ENCODE measurements around the gene PHACTR4. TPM values are rescaled to one million over a fixed set of nuclear protein-coding genes. Genes with fewer than 3 reads are reported as not detected.
"Not testable (repeated sequence)": the region's sequence is repeated elsewhere in the genome, so short reads cannot be mapped to it uniquely, and the experiment has no call there.

Gene PHACTR4
- total and polyA plus RNA-seq, 2 experiments from 2014 or later = 21.5 to 22.1 TPM

DNA sequence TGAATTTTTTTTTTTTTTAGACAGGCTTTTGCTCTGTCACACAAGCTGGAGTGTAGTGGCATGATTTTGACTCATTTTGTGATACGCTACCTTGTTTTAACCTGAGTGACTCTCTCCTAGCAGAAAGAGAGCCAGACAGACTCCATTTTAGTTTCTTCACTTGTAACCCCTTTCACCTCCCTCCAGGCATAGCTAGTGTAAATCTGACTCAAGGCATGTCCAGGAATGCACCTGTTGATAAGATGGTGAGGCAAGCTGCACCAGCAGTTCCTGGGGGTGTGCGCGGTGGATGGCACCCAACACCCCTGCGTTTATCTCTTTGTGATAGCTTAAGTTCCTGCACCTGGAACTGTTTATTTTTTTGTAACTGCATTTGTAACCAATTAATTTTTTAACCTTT lies 4.7 kb upstream of the PHACTR4 start:
- Histone ChIP-seq H3K9me2 (replicated peaks; ENCODE audit: insufficient read depth) (no peaks in the 10 kb centered on the region), H3K4me2 (no peak overlapping the region), H4K20me1 (ENCODE audit: insufficient read depth, poor library complexity, severe bottlenecking) (no peaks in the 10 kb centered on the region), H2AFZ (no peak overlapping the region), H3K79me2 (no peaks in the 10 kb centered on the region), H3K4me1 (ENCODE audit: insufficient read depth) (no peaks in the 10 kb centered on the region), H3K27me3 (no peaks in the 10 kb centered on the region), H3K4me3 (no peak overlapping the region), H3K9me3 (ENCODE audit: low read depth) (no peaks in the 10 kb centered on the region), H3K36me3 (replicated peaks; ENCODE audit: insufficient read depth, low read depth) (no peaks in the 10 kb centered on the region), H3K27ac (no peak overlapping the region)
- 64% methylated on average over 4 of the region's 4 CpGs for WGBS (ENCODE audit: low lambda C conversion rate, missing lambda C conversion rate)
- DNase-seq (ENCODE audit: low spot score) = no peak
- TF ChIP-seq EZH2 (IDR thresholded peaks at IDR 0.05; ENCODE audit: borderline replicate concordance) (no peak), EZH2phosphoT487 (IDR thresholded peaks at IDR 0.05; ENCODE audit: low read depth, severe bottlenecking, unreplicated experiment) (no peak)
- TF ChIP-seq, protein P1, sequence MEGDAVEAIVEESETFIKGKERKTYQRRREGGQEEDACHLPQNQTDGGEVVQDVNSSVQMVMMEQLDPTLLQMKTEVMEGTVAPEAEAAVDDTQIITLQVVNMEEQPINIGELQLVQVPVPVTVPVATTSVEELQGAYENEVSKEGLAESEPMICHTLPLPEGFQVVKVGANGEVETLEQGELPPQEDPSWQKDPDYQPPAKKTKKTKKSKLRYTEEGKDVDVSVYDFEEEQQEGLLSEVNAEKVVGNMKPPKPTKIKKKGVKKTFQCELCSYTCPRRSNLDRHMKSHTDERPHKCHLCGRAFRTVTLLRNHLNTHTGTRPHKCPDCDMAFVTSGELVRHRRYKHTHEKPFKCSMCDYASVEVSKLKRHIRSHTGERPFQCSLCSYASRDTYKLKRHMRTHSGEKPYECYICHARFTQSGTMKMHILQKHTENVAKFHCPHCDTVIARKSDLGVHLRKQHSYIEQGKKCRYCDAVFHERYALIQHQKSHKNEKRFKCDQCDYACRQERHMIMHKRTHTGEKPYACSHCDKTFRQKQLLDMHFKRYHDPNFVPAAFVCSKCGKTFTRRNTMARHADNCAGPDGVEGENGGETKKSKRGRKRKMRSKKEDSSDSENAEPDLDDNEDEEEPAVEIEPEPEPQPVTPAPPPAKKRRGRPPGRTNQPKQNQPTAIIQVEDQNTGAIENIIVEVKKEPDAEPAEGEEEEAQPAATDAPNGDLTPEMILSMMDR (IDR thresholded peaks at IDR 0.05; ENCODE audit: poor library complexity) = no peak

GRCh38 chr1:28365864-28366263 lies 3.7 kb upstream of the PHACTR4 start:
- H3K27ac ChIP-seq = no peak overlapping the region
- no peak overlapping the region for H3K4me2 ChIP-seq
- WGBS (ENCODE audit: low lambda C conversion rate, missing lambda C conversion rate) = 85% methylated on average over 7 of the region's 7 CpGs
- H3K9me3 ChIP-seq (ENCODE audit: low read depth) = no peaks in the 10 kb centered on the region
- H3K27me3 ChIP-seq = no peaks in the 10 kb centered on the region
- peaks cover 4% of the 10 kb centered on the region for H3K4me1 ChIP-seq (ENCODE audit: insufficient read depth)
- no peak overlapping the region for H2AFZ ChIP-seq
- no peaks in the 10 kb centered on the region for H3K9me2 ChIP-seq (replicated peaks; ENCODE audit: insufficient read depth)
- no peaks in the 10 kb centered on the region for H4K20me1 ChIP-seq (ENCODE audit: insufficient read depth, poor library complexity, severe bottlenecking)
- TF ChIP-seq EZH2 (IDR thresholded peaks at IDR 0.05; ENCODE audit: borderline replicate concordance) (no peak), EZH2phosphoT487 (IDR thresholded peaks at IDR 0.05; ENCODE audit: low read depth, severe bottlenecking, unreplicated experiment) (no peak)
- TF ChIP-seq, protein P1 (IDR thresholded peaks at IDR 0.05; ENCODE audit: poor library complexity) = no peak
- no peaks in the 10 kb centered on the region for H3K36me3 ChIP-seq (replicated peaks; ENCODE audit: insufficient read depth, low read depth)
- no peak overlapping the region for H3K4me3 ChIP-seq
- peaks cover 5% of the 10 kb centered on the region for H3K79me2 ChIP-seq
- no peak for DNase-seq (ENCODE audit: low spot score)

DNA sequence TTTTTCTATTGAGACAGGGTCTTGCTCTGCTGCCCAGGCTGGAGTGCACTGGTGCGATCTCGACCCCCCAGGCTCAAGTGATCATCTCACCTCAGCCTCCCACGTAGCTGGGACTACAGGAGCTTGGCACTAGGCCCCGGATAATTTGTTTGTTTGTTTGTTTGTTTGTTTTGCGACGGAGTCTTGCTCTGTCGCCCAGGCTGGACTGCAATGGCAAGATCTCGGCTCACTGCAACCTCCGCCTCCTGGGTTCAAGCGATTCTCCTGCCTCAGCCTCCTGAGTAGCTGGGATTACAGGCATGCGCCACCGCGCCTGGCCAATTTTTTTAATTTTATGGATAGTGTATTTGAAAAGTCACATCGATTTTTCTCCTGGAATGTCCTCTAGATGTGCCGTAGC lies 932 bp upstream of the PHACTR4 start:
- Histone ChIP-seq H3K27ac (peak overlapping the region; percentile 97), H3K4me2 (peak overlapping the region; percentile 74), H3K79me2 (peaks cover 32% of the 10 kb centered on the region), H2AFZ (peak overlapping the region; percentile 94)
- not testable (repeated sequence) for H3K9me3 ChIP-seq (ENCODE audit: low read depth); H4K20me1 ChIP-seq (ENCODE audit: insufficient read depth, poor library complexity, severe bottlenecking); DNase-seq (ENCODE audit: low spot score); H3K4me3 ChIP-seq; H3K27me3 ChIP-seq; H3K4me1 ChIP-seq (ENCODE audit: insufficient read depth); H3K36me3 ChIP-seq (replicated peaks; ENCODE audit: insufficient read depth, low read depth); H3K9me2 ChIP-seq (replicated peaks; ENCODE audit: insufficient read depth)
- WGBS (ENCODE audit: low lambda C conversion rate, missing lambda C conversion rate) = 97% methylated on average over 15 of the region's 15 CpGs

GRCh38 chr1:28370239-28371009 lies 884 bp downstream of the PHACTR4 start:
- H3K27me3 ChIP-seq = no peaks in the 10 kb centered on the region
- TF ChIP-seq, protein P1 (IDR thresholded peaks at IDR 0.05; ENCODE audit: poor library complexity) = peak; percentile 4
- TF ChIP-seq EZH2 (IDR thresholded peaks at IDR 0.05; ENCODE audit: borderline replicate concordance) = no peak
- no peaks in the 10 kb centered on the region for H4K20me1 ChIP-seq (ENCODE audit: insufficient read depth, poor library complexity, severe bottlenecking)
- WGBS (ENCODE audit: low lambda C conversion rate, missing lambda C conversion rate) = 35% methylated on average over 32 of the region's 32 CpGs
- H3K4me2 ChIP-seq = peak overlapping the region; percentile 74
- no peaks in the 10 kb centered on the region for H3K36me3 ChIP-seq (replicated peaks; ENCODE audit: insufficient read depth, low read depth)
- H3K79me2 ChIP-seq = peaks cover 50% of the 10 kb centered on the region
- peak overlapping the region; percentile 94 for H2AFZ ChIP-seq
- peaks cover 21% of the 10 kb centered on the region for H3K4me1 ChIP-seq (ENCODE audit: insufficient read depth)
- DNase-seq (ENCODE audit: low spot score) = no peak
- no peaks in the 10 kb centered on the region for H3K9me2 ChIP-seq (replicated peaks; ENCODE audit: insufficient read depth)
- H3K4me3 ChIP-seq = peak overlapping the region; percentile 44
- H3K27ac ChIP-seq = peak overlapping the region; percentile 97
- H3K9me3 ChIP-seq (ENCODE audit: low read depth) = no peaks in the 10 kb centered on the region
